HG02623 (cell line): ENCODE data around the gene STOML3.
A peak's percentile ranks its signal among the peaks of the same experiment; 100 is the strongest.
"Not testable (repeated sequence)": the region's sequence is repeated elsewhere in the genome, so short reads cannot be mapped to it uniquely, and the experiment has no call there.

ENCODE experiments used
- ATAC-seq: cut with Tn5 transposase; IDR thresholded peaks from one replicate; pipeline ENCODE4 v1.9.1; 2021; ENCODE audit warnings: moderate library complexity; ENCODE audit not compliant: unreplicated experiment

Gene STOML3, protein sequence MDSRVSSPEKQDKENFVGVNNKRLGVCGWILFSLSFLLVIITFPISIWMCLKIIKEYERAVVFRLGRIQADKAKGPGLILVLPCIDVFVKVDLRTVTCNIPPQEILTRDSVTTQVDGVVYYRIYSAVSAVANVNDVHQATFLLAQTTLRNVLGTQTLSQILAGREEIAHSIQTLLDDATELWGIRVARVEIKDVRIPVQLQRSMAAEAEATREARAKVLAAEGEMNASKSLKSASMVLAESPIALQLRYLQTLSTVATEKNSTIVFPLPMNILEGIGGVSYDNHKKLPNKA

DNA sequence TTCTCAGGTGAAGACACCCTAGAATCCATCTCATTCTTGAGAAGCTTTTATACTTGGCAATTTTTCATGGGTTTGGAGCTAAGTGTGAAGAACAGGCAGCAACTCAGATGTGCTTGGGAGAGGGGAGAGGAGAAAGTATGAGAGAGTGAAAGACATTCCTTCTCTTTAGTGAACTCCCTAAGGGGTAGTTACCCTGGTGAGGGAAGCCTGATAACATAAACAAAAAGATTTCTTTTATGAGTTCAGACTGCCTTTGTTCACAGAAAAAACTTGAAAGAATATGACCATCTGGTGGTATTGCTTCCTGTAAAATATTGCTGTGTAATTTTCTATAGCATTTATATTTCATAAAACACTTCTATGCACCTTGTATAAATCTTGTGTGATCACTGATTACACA is at the start of gene STOML3:
STOML3 (minus strand) TSS at position 139 of the 400 bp plus-strand sequence; CDS start at position 29, 110 bp downstream.
- no peak for ATAC-seq

DNA sequence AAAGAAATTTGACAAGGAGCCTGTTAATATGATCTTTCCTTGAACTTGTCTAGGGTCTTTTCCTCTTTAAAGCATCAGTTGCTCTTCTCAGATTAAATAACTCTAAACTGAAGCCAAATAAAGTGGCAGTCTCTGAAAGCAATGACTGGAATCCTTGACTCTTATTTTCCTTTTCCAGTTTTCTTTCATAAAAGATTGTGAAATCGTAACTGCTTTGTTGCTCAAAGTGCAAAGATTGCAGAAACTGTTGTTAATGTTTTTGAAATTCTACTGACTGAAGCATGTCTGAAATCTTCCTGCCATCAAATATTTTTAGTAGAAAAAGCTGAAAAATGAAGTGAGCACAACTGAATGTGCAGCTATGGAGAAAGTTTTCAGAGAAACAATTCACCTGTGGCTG is 49.6 kb upstream of the STOML3 start:
- ATAC-seq, result no peak

DNA sequence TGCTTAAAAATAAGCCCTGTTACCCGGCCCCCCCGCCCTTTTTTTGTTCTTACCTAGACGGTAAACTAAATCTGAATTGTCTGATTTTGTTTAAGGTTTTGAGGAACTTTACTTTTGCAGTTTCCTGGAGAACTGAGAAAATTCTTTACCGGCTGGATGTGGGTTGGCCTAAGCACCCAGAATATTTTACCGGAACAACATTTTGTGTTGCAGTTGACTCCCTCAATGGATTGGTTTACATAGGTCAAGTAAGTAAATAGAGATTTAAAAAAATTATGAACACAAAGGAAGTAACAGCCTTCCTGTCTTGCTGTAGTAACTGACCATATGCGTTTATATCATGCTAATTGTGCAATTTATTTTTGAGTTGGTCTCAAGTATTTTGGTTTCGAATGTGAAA is 48.4 kb upstream of the STOML3 start:
- ATAC-seq, result no peak

DNA sequence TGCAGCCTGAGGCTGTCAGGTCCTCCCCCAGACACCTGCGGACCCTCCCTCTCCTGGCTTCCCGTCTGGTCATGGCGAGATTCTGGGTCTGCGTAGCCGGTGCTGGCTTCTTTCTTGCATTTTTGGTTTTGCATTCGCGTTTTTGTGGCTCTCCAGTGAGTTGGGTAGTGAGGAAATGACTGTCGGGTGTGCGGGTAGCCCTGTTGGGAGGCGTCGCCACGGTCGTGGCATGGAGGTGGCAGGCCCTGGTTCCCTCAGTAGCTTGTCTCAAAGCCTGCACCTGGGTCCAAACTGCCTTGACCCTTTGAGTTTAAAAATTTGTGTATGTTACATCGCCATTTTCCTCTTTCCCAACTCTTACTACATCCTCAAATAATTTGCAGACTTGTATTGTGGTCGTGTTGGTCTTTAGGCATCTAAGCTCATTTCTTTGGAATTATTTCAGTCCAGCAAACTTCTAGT is 48.0 kb upstream of the STOML3 start:
- ATAC-seq, result peak; percentile 26

DNA sequence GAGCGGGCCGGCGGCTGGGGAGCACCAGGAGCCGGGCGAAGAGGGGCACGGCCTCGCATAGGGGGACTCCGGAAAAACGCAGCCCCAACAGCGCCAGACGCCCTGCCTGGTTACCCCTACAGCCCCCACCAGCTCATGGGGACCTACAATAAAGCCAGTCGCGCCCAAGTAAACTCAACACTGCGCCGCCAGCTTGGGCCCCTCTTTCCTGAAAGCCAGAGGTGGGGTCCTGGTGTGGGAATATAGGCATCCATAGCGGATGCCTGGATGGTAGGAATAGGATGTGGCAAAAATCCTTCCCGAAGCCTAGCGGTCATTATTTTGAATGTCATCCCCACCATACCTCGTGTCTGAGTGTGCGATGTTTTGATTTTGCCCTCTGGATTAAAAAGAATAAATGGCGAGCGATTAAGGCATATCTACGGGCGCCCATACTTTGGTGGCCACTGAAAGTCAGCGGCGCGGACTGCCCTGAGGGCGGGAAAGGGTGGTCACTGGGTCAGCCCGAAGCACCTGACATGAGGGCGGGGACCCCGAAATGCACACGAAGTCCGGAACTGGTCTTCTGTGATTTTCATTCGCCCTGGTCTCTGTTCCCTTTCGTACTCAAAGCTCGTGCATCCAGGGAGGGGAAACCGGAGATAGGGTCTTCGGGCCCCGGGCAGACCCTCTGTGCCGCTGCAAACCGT is 47.4 kb upstream of the STOML3 start, which contains the start of the genes NHLRC3 and PROSER1:
NHLRC3 (plus strand) TSS at position 577 of the 689 bp plus-strand sequence. CDS start 184 bp downstream, outside the sequence.
PROSER1 (minus strand) TSS at position 210 of the 689 bp plus-strand sequence. CDS start 847 bp downstream, outside the sequence.
- ATAC-seq, result peak; percentile 65

DNA sequence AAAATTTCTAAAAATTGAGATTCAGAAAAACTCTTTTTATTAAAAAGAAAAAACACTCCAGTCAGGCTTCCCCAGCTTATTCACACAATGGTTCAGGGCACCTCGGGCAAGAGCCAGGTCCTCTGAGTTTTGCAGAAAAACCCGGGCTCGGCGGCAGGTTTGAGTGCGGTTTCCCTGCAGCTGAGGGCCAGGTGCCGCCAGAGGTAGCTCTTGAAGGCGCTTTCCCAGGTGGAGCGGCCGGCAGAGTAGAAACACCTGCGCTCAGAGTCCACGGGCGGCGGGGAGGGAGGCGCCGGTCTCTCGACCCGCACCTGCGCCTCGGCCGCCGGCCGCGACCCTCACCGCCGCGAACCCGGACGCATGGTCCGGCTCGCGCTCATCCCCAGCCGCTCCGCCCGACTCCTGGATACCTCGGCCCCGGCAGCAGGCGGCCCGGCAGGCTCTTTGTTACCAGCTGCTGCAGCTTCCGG is 46.8 kb upstream of the STOML3 start:
- peak; percentile 14 for ATAC-seq

DNA sequence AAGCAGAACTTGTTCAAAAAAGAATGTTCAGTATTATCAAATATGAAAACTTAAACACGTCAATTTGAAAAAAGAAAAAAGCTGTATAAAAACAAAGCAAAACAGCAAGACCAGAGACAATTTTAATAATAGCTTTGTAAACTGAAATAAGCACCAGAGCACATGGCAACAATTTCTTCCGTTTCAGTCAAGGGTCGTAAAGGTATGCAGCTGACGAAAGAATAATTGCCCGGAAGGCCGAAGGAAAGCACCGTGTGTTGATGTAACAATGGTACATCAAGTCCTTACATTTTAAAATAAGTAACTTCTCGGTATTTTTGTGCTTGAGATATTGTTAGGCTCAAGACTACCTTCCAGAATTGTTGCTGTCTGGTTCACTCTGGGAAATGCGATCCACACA is 45.6 kb upstream of the STOML3 start:
- ATAC-seq, result no peak

DNA sequence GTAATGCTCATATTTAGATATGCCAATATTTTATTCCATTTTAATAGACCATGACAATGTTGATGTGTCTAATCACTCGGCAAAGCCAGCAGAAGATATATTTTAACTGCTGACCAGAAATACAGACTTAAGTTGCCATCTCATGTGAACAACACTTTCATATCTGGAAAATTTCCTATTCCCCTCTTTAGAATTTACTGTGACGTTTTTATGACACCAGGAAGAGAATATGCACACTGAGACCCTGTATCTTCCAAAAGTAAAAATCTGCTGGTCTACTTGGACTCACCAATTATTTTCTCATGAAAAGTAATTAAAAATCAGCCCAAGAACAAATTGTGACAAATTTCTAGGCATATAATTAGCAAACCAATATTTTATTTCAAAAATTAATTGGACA is 45.2 kb upstream of the STOML3 start:
- ATAC-seq, result no peak

DNA sequence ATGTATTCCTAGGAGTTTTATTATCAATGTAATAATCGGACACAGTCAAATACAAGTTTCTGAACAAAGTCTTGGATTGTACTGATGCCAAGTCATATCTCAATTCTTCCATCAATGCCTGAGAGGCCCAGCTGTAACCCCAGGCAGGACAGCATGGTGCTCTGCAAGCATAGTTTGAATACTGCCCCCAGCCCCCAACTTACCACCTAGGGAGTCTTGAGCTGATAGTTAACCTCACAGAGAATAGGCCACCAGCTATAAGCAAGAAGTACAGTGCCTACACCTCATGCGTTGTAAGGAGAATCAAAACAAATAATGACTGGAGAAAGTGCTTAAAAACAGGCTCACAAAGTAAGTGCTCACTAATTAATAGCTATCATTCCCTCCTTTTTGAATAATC is 44.6 kb upstream of the STOML3 start:
- ATAC-seq, result no peak

DNA sequence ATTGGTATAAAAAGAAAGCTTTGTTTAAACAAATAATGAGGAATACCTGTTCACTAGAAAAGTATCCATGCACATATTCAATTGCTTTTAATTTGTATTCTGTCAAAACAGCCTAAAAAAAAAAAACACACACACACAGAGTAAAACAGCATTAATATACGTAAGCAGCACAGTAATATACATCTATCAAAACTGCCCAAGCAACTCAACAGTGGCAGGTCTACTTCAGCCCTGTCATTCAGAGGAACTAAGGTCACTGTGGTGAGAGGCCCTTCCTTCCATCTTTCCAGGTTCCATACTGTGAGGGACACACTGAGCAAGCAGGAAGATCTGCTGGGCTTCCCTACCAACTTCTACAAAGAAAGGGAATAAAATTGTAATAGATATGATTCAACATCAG is 43.5 kb upstream of the STOML3 start:
- ATAC-seq, result no peak

DNA sequence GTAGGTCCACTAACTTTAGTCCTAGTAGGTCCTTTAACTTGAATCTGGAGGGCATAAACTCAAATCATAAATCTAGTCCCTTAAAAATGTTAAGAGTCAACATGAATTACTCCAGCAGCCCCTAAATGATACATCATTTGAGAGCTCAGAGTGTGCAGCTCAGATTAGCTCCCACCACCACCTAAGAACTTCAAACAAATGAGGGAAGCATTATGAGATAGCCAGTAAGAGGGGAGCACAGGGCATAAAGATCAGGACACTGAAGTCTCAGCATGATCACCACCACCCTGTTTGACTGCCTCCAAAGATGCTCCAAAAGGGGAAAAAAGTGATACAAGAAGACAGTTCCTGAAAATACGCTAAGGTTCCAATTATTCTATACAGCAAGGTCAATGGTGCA is 41.5 kb upstream of the STOML3 start:
- no peak for ATAC-seq

DNA sequence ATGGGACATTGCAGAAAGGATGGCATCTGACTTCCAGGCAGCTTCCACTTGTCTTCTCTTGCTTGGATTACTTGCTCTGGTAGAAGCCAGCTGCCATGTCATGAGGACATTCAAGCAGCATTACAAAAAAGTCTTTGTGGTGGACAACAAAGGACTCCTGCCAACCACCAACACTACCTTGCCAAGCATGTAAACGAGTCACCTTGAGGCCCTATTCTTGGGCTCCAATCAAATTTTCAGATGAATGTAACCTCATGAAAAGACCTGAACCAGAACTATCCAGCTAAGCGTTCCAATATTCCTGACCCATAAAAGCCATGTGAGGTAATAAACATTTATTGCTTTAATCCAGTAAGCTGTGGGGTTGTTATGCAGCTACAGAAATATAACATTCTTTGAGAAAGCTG is 34.8 kb upstream of the STOML3 start:
- ATAC-seq, result no peak

DNA sequence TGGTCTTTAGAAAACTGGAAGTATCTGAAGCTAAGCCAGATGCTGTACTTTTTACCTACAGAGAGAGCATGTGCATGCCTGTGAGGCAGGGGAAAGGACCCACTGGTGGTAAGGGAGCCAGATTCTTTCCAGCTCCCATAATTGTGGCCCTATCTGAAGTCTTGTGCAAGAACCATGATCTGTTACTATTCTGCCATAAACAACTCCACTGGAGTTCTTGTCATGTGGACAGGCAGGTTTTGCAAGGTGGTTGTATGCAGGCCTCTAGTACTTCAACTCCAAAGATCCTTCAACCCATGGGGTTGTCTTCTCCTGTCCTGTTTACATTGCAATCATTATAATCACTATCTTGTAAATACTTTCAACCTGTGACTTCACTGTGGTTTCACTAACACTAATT is 33.1 kb upstream of the STOML3 start:
- ATAC-seq, result no peak

DNA sequence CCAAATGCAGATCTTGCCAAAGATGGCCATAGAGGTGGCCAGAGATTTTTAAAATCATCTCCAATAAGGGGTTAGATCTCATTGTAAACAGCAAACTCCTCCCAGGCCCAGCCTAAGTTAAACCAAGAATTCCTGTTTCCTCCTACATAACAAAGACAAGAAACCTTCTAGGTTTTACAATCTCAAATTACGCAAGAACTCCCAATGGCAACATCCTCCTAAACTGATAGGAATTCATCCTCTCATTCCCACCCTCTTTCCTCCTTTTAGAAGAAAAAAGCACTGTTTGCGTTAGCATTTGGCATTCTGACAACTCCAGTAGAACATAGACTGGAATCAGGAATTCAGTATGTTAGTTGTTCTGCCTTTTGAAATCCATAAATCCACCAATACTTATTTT is 32.7 kb upstream of the STOML3 start:
- no peak for ATAC-seq

DNA sequence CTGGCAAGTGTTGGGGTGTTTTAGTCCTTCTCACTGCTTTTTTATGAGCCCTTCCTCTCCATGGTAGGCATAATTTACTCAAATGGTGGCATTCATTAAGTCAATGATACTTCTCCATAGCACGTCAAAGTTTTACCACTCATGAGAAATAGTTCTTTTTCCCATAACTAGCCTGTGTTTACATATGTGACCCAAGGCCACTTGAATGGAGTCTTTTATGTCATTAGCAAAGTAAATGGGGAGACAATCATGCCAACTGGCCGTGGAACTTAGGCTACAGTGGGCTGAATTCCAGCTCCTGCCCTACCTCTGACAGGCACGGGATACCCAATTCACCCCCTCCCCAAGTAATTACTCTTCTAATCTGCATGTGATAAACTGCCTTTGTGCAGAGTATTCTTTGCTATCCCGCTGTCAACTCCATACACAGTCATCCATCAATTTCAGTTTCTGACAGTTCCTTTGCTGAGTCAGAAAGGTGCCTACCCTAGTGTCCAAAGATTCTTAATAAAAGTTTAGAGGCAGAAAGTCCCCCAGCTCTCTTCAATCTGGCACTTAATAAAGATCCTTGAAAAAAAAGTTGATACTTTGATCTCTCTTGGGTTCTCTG is 30.3 kb upstream of the STOML3 start:
- no peak for ATAC-seq

DNA sequence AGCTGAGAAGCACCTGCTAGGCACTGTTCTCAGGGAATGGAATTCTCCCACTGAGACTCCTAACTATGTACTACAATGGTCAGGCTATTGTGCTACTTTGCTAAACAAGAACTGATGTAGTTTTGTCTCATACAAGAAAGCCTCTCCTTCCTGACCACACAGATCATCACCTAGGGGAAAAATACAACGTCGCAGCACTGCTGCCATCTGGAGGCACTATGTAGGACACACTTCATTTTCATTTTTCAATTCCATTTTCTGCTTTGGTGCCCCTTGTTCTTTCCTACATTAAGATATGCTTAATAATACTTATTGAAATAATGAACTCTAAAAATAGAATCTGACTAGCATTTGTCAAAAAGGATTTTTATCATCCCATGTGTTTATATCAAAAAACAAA is 26.2 kb upstream of the STOML3 start:
- ATAC-seq, result peak; percentile 73

DNA sequence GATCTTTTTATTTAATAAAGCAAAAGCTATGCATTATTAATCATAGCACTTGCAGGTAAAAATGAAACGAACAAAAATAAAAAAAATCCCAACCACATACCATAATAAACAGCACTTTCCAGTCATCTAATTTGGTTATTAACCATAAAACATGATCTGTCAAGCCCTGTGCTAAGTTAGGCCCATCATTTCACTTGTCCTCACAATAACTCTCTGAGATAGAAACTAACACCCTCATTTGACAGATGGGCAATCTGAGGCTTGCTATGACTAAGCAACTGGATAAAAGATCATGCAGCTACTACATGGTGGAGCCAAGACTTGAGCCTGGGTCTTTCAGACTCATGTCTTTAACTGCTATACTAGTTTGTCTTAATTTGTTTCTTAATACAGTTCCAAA is 25.5 kb upstream of the STOML3 start:
- ATAC-seq, result peak; percentile 66

DNA sequence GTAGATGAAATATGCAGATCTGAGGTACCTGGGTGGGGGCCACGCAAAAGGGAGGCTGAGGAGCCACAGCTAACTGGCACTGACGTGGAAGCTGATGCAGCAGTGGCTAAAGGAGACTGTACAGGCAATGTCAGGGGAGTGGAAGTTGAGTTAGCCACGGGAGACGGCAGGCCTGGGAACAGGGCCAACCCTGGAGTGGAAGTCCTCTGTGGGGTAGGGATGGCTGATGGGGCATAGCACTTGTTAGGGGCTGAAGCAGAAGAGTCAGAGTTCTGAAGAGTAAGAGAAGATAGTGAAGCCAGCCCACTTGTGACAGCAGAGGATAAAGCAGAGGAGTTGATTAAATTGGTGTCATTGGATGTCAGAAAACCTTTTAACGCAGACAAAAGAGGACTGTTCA is 22.8 kb upstream of the STOML3 start:
- ATAC-seq, result no peak

DNA sequence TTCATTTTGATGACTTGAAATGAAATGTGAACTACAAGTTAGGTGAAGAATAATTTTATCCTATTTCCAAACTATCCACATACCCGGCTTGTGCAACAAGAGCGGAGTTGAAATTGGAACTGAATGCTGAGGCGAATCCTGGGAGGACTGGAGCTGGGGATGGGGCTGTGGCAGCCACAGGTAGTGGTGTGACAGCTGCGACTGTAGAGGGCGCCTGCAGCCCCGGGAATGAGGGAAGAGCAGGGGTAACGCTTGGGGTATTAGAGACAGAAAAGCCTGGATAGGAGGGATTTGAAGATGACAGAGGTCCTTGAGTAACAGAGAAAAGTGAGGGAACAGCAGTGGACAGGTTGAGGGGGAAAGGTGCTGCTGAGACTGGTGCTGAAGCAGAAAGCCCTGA is 22.0 kb upstream of the STOML3 start:
- no peak for ATAC-seq

DNA sequence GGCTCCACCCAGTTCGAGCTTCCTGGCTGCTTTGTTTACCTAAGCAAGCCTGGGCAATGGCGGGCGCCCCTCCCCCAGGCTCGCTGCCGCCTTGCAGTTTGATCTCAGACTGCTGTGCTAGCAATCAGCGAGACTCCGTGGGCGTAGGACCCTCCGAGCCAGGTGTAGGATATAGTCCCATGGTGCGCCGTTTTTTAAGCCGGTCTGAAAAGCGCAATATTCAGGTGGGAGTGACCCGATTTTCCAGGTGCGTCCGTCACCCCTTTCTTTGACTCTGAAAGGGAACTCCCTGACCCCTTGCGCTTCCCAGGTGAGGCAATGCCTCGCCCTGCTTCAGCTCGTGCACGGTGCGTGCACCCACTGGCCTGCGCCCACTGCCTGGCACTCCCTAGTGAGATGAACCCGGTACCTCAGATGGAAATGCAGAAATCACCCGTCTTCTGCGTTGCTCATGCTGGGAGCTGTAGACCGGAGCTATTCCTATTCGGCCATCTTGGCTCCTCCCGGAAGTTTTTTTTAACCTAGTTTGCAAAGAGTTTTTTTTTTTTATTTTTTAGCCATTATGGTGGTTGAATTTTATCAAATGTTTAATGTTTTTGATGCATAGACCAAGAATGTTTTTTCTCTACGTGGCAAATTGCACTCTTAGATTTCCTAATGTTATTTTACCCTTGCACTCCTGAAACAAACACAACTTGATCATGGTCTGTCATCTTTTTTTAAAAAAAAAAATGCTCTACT is 15.9 kb upstream of the STOML3 start:
- ATAC-seq, result not testable (repeated sequence)

DNA sequence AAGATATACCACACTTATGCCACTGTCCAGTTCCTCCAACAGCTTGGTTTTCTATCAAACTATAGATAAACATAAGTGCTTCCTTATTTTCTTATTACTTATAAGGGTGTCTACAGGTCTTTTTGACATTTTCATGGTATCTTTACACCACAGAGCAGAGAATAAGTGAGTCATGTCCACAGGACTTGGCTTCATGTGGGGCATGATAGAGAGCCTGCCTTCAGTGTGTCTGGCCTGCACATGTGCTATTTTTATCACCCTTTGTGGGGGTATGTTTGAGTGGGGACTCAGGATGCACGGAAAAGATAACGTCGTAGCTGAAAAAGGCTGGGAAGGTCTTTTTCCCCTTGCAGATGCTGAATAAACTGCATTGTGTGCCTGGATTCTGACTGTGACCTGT is 8.1 kb upstream of the STOML3 start:
- ATAC-seq, result no peak
